K562 (cell line): ENCODE data around the gene AGFG2. TPM values are rescaled to one million over a fixed set of nuclear protein-coding genes. Genes with fewer than 3 reads are reported as not detected.
A peak's percentile ranks its signal among the peaks of the same experiment; 100 is the strongest.

Source experiments
- ATF1 ChIP-seq, 2 experiments: fragments of 450-650 bp in 1 of 2; IDR thresholded peaks; 2 replicates each; pipeline ENCODE4 v1.6.1; 2016; ENCODE audit warnings: missing compliant biosample characterization in 1 of 2, missing genetic modification characterization in 1 of 2
- C11orf30 ChIP-seq: fragments of 450-650 bp; IDR thresholded peaks from 2 replicates; pipeline ENCODE4 v1.6.1; 2016; ENCODE audit warnings: low read depth, mild to moderate bottlenecking
- CAMTA2 ChIP-seq: fragments of 250-450 bp; sonication (Bioruptor Pico); conservative IDR thresholded peaks from 2 replicates; pipeline ENCODE4 v1.5.1; 2022
- CREM ChIP-seq: IDR thresholded peaks from 2 replicates; pipeline ENCODE4 v1.6.1; 2014; ENCODE audit warnings: antibody characterized with exemption, low read depth
- EGR1 ChIP-seq: fragments of 450-650 bp; conservative IDR thresholded peaks from 2 replicates; pipeline ENCODE4 v1.6.1; 2017; ENCODE audit warnings: mild to moderate bottlenecking
- GATAD2B ChIP-seq: fragments of 450-650 bp; IDR thresholded peaks from 2 replicates; pipeline ENCODE4 v1.6.1; 2017; ENCODE audit warnings: mild to moderate bottlenecking, borderline replicate concordance
- HDAC3 ChIP-seq: fragments of 450-650 bp; IDR thresholded peaks from 2 replicates; pipeline ENCODE4 v1.6.1; 2018; ENCODE audit warnings: borderline replicate concordance, mild to moderate bottlenecking, moderate library complexity; ENCODE audit not compliant: partially characterized antibody
- HNRNPLL ChIP-seq: fragments of 200-400 bp; formaldehyde crosslinking; IDR thresholded peaks from 2 replicates; pipeline ENCODE4 v1.6.1; 2017; ENCODE audit warnings: low read length, low read depth, mild to moderate bottlenecking; ENCODE audit not compliant: poor library complexity, severe bottlenecking
- MAFK ChIP-seq: IDR thresholded peaks from 2 replicates; pipeline ENCODE4 v1.6.1; 2011; ENCODE audit warnings: low read length, improper control_type of control experiment
- NR0B1 ChIP-seq: fragments of 450-650 bp; IDR thresholded peaks from one replicate; pipeline ENCODE4 v1.6.1; 2018; ENCODE audit warnings: mild to moderate bottlenecking, moderate library complexity; ENCODE audit not compliant: partially characterized antibody
- SMARCC2 ChIP-seq: fragments of 450-650 bp; IDR thresholded peaks from 2 replicates; pipeline ENCODE4 v1.6.1; 2017; ENCODE audit warnings: antibody characterized with exemption, moderate library complexity, mild to moderate bottlenecking, low read depth
- SMARCE1 ChIP-seq: fragments of 450-650 bp; IDR thresholded peaks from 2 replicates; pipeline ENCODE4 v1.7.1; 2016; ENCODE audit warnings: mild to moderate bottlenecking
- SOX6 ChIP-seq: fragments of 450-650 bp; IDR thresholded peaks from 2 replicates; pipeline ENCODE4 v1.6.1; 2014; ENCODE audit warnings: mild to moderate bottlenecking
- TAF1 ChIP-seq: IDR thresholded peaks from 2 replicates; pipeline ENCODE4 v1.6.1; 2011; ENCODE audit warnings: mild to moderate bottlenecking, low read length, moderate library complexity; ENCODE audit not compliant: insufficient read depth, control insufficient read depth, severe bottlenecking; ENCODE audit errors: extremely low read depth
- ZNF41 ChIP-seq: fragments of 250-450 bp; sonication (Bioruptor Pico); conservative IDR thresholded peaks from 2 replicates; pipeline ENCODE4 v1.4.0; 2020; ENCODE audit warnings: mild to moderate bottlenecking
- ZNF518B ChIP-seq: fragments of 250-450 bp; sonication (Bioruptor Pico); IDR thresholded peaks from 2 replicates; pipeline ENCODE4 v1.5.0; 2021; ENCODE audit warnings: mild to moderate bottlenecking, moderate library complexity
- ZNF584 ChIP-seq: fragments of 200-800 bp; sonication (Bioruptor generic); IDR thresholded peaks from 2 replicates; pipeline ENCODE4 v1.6.1; 2016; ENCODE audit warnings: low read depth, mild to moderate bottlenecking, missing genetic modification characterization, missing compliant biosample characterization
- polyA plus RNA-seq, 8 experiments: library from polyadenylated mRNA; depleted of rRNA in 4 of 8; stranded (reverse) in 5 of 8; unstranded in 3 of 8; fragments of >200 nt; fragmentation: Nextera tagmentation in 2 of 8; fragmentation: Illumina TruSeq in 1 of 8; extraction: Ambion mirVana in 2 of 8; extraction: Trizol in 1 of 8; gene quantifications; 2 replicates each; pipeline versions ENCODE4 v1.2.1 to v1.2.3, GENCODE V29; 2011 to 2014; ENCODE audit warnings: inconsistent platforms in 1 of 8, missing spikeins in 1 of 8
- total RNA-seq, 7 experiments: library from RNA; depleted of rRNA in 6 of 7; stranded (reverse); fragments of >200 nt in 6 of 7; fragmentation: Illumina TruSeq in 2 of 7; extraction: Trizol in 2 of 7; gene quantifications; 2 replicates each; pipeline versions ENCODE4 v1.2.1 to v1.2.3, GENCODE V29; 2011 to 2021; ENCODE audit warnings: low replicate concordance in 1 of 7
- TF ChIP-seq, protein P1 (sequence below): fragments of 250-450 bp; sonication (Bioruptor Pico); IDR thresholded peaks from 2 replicates; pipeline ENCODE4 v1.9.0; 2021; ENCODE audit warnings: mild to moderate bottlenecking, inconsistent platforms
- TF ChIP-seq, protein P2 (sequence below): fragments of 450-650 bp; IDR thresholded peaks from 2 replicates; pipeline ENCODE4 v1.6.1; 2016; ENCODE audit warnings: antibody characterized with exemption

Gene AGFG2
- total and polyA plus RNA-seq, 9 of the 15 experiments (the other 6 are each of a cell fraction or from before 2014, with no cell fraction given): 0.31 to 23.1 (median 6.5) TPM

DNA sequence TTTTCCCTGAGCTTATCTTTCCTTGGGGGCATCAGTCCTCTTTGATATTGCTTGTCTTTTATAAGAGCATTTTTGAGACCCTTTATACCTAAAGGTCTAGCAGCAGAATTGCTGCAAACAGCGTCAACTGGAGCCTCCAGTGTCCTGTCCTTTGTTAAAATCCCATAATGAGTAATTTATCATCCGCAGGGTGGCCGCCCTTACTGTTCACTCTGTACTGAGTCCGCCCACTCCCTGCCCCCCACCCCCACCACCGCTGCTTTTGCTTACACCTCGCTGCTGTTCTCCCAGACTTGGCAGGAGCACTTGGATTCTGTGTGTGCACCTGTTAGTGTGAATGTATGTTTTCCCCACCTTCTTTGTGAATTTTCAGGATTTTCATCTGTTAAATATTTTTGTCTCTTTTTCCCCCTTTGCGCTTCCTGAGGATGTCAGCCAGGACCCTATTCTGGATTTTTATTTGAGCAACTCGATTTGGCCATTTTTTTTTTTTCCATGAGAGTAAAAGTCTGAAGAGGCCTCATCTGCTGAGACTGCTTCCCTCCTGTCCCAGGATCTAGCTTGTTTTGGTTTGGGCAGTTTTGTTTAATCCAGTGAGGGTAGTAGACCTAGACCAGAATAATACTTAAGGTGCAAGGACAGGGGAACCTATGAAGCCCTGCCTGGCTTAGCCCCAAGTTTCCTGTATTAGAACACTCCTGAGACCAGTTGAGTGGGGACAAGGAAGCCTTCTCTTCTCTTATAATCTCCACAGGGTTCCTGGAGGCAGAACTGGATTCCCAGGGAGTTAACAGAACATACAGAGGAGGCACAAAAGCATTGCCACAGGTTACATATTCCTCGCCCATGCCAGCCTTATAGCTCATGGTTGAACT lies 8.2 kb downstream of the AGFG2 start (continued):
- TF ChIP-seq C11orf30 (no peak), SOX6 (peak; percentile 65), ATF1 (CRISPR knock-in tag; IDR thresholded peaks at IDR 0.05) (no peak), ATF1 (tag; IDR thresholded peaks at IDR 0.05) (no peak), TAF1 (peak; percentile 28), EGR1 (peak; percentile 92), CAMTA2 (CRISPR knock-in tag) (no peak), NR0B1 (no peak), ZNF584 (CRISPR knock-in tag) (no peak), HNRNPLL (no peak), SMARCE1 (peak; percentile 35; the same call in 1 of the 2 replicates), ZNF41 (CRISPR knock-in tag) (no peak), SMARCC2 (peak; percentile 38; the same call in 1 of the 2 replicates), GATAD2B (no peak), MAFK (no peak), CREM (no peak), ZNF518B (CRISPR knock-in tag) (no peak), HDAC3 (no peak)
- TF ChIP-seq, protein P1, sequence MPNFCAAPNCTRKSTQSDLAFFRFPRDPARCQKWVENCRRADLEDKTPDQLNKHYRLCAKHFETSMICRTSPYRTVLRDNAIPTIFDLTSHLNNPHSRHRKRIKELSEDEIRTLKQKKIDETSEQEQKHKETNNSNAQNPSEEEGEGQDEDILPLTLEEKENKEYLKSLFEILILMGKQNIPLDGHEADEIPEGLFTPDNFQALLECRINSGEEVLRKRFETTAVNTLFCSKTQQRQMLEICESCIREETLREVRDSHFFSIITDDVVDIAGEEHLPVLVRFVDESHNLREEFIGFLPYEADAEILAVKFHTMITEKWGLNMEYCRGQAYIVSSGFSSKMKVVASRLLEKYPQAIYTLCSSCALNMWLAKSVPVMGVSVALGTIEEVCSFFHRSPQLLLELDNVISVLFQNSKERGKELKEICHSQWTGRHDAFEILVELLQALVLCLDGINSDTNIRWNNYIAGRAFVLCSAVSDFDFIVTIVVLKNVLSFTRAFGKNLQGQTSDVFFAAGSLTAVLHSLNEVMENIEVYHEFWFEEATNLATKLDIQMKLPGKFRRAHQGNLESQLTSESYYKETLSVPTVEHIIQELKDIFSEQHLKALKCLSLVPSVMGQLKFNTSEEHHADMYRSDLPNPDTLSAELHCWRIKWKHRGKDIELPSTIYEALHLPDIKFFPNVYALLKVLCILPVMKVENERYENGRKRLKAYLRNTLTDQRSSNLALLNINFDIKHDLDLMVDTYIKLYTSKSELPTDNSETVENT (CRISPR knock-in tag): no peak
- TF ChIP-seq, protein P2, sequence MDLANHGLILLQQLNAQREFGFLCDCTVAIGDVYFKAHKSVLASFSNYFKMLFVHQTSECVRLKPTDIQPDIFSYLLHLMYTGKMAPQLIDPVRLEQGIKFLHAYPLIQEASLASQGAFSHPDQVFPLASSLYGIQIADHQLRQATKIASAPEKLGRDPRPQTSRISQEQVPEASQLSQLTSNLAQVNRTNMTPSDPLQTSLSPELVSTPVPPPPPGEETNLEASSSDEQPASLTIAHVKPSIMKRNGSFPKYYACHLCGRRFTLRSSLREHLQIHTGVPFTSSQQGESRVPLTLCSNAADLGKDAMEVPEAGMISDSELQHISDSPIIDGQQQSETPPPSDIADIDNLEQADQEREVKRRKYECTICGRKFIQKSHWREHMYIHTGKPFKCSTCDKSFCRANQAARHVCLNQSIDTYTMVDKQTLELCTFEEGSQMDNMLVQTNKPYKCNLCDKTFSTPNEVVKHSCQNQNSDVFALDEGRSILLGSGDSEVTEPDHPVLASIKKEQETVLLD: no peak
